Glutamatergic neuron (in vitro differentiated cells): ENCODE measurements around the gene ECSIT. TPM values are rescaled to one million over a fixed set of nuclear protein-coding genes. Genes with fewer than 3 reads are reported as not detected.

Experiments
- DNase-seq: peaks from one replicate; pipeline ENCODE4 v3.0.0; 2022
- H3K27ac Mint-ChIP-seq: one replicate; pipeline ENCODE4 v1.8.0; 2020; ENCODE audit warnings: mild to moderate bottlenecking, mixed read lengths, inconsistent platforms; ENCODE audit not compliant: unreplicated experiment
- H3K27me3 Mint-ChIP-seq: one replicate; pipeline ENCODE4 v1.8.0; 2020; ENCODE audit warnings: mild to moderate bottlenecking, moderate library complexity, mixed read lengths, inconsistent platforms; ENCODE audit not compliant: unreplicated experiment
- H3K36me3 Mint-ChIP-seq: one replicate; pipeline ENCODE4 v1.8.0; 2020; ENCODE audit warnings: mild to moderate bottlenecking, mixed read lengths, inconsistent platforms; ENCODE audit not compliant: unreplicated experiment
- H3K4me1 Mint-ChIP-seq: one replicate; pipeline ENCODE4 v1.8.0; 2020; ENCODE audit warnings: mild to moderate bottlenecking, low read depth, mixed read lengths, inconsistent platforms; ENCODE audit not compliant: unreplicated experiment
- H3K4me3 Mint-ChIP-seq: one replicate; pipeline ENCODE4 v1.8.0; 2020; ENCODE audit warnings: mild to moderate bottlenecking, mixed read lengths, inconsistent platforms; ENCODE audit not compliant: unreplicated experiment
- H3K9me3 Mint-ChIP-seq: one replicate; pipeline ENCODE4 v1.8.0; 2020; ENCODE audit warnings: mild to moderate bottlenecking, moderate library complexity, mixed read lengths, inconsistent platforms; ENCODE audit not compliant: unreplicated experiment
- CTCF ChIP-seq: fragments of 200-600 bp; sonication (generic); IDR thresholded peaks from one replicate; pipeline ENCODE4 v1.5.0; 2021; ENCODE audit not compliant: partially characterized antibody, unreplicated experiment
- total RNA-seq: library from RNA; stranded (reverse); fragmentation: NEBNext Ultra II Directional; extraction: Animal tissue kit (Norgen Biotek cat#: 25700); gene quantifications from one replicate; pipeline ENCODE4 v1.2.1, GENCODE V29; 2021; ENCODE audit not compliant: unreplicated experiment

The ECSIT gene
- total RNA-seq, 1 donor from 2014 or later: 43.2 TPM

- no peak overlapping the region for H3K4me3 Mint-ChIP-seq
- no peak for DNase-seq
- peaks cover 4% of the 10 kb centered on the region for H3K9me3 Mint-ChIP-seq
- no peak for TF ChIP-seq CTCF
- no peak overlapping the region for H3K27ac Mint-ChIP-seq
- H3K27me3 Mint-ChIP-seq: peaks cover 7% of the 10 kb centered on the region
- no peaks in the 10 kb centered on the region for H3K36me3 Mint-ChIP-seq
- peaks cover 5% of the 10 kb centered on the region for H3K4me1 Mint-ChIP-seq
Observed at GRCh38 chr19:11499890-11500420, 29.0 kb downstream of the ECSIT start.

GRCh38 chr19:11499220-11499726 is 29.7 kb downstream of the ECSIT start:
- TF ChIP-seq CTCF: no peak
- DNase-seq: no peak
- Mint-ChIP-seq H3K9me3 (no peaks in the 10 kb centered on the region), H3K27ac (no peak overlapping the region), H3K4me1 (no peaks in the 10 kb centered on the region), H3K27me3 (peaks cover 4% of the 10 kb centered on the region), H3K36me3 (no peaks in the 10 kb centered on the region), H3K4me3 (no peak overlapping the region)

- no peaks in the 10 kb centered on the region for H3K36me3 Mint-ChIP-seq
- H3K4me1 Mint-ChIP-seq: no peaks in the 10 kb centered on the region
- peak; percentile 88 for DNase-seq
- peaks cover 1% of the 10 kb centered on the region for H3K9me3 Mint-ChIP-seq
- no peak overlapping the region for H3K4me3 Mint-ChIP-seq
- peak; percentile 83 for TF ChIP-seq CTCF
- peaks cover 2% of the 10 kb centered on the region for H3K27me3 Mint-ChIP-seq
- H3K27ac Mint-ChIP-seq: no peak overlapping the region
Observed at GRCh38 chr19:11496391-11497163, 32.4 kb downstream of the ECSIT start.

GRCh38 chr19:11495885-11496284 is 33.0 kb downstream of the ECSIT start:
- H3K36me3 Mint-ChIP-seq: no peaks in the 10 kb centered on the region
- no peak overlapping the region for H3K4me3 Mint-ChIP-seq
- H3K27me3 Mint-ChIP-seq: peaks cover 2% of the 10 kb centered on the region
- H3K27ac Mint-ChIP-seq: no peak overlapping the region
- peaks cover 1% of the 10 kb centered on the region for H3K9me3 Mint-ChIP-seq
- TF ChIP-seq CTCF: no peak
- H3K4me1 Mint-ChIP-seq: no peaks in the 10 kb centered on the region
- no peak for DNase-seq

- Mint-ChIP-seq H3K27me3 (peaks cover 2% of the 10 kb centered on the region), H3K36me3 (no peaks in the 10 kb centered on the region), H3K9me3 (peaks cover 1% of the 10 kb centered on the region), H3K4me1 (no peaks in the 10 kb centered on the region), H3K4me3 (no peak overlapping the region), H3K27ac (no peak overlapping the region)
- no peak for TF ChIP-seq CTCF
- DNase-seq: no peak
Observed at GRCh38 chr19:11495481-11495880, 33.5 kb downstream of the ECSIT start.
